H1 (cell line): ENCODE results near the gene SNX13. TPM values are rescaled to one million over a fixed set of nuclear protein-coding genes. Genes with fewer than 3 reads are reported as not detected.

Source experiments
- CTCF ChIA-PET: fragments of 300-600 bp; sonication (Branson Sonifier 250); formaldehyde crosslinking; loops from one replicate; lab custom pipeline; 2021; ENCODE audit not compliant: partially characterized antibody; lab: Charles Lee
- POLR2A ChIA-PET: fragments of 300-600 bp; sonication (Branson Sonifier 250); formaldehyde crosslinking; loops from one replicate; lab custom pipeline; 2021; ENCODE audit warnings: inconsistent platforms; ENCODE audit not compliant: partially characterized antibody; lab: Charles Lee
- DNase-seq, 2 experiments: peaks; one replicate each; pipeline versions ENCODE4 v3.0.0 to v3.0.0-alpha.2; 2010 to 2022; ENCODE audit warnings: low spot score in 2 of 2, low read depth in 1 of 2, mixed read lengths in 1 of 2
- FAIRE-seq: peaks from 2 replicates; lab custom pipeline; 2011; peaks lifted over from hg19 to GRCh38; lab: Jason Lieb, UNC
- H2AFZ ChIP-seq: 2 replicates; pipeline ENCODE4 v1.8.1; 2012; ENCODE audit warnings: low read length, inconsistent platforms
- H2AK5ac ChIP-seq: 2 replicates; pipeline ENCODE4 v1.6.1; 2013; ENCODE audit warnings: low read depth, low read length
- H2BK120ac ChIP-seq: replicated peaks from 2 replicates; pipeline ENCODE3; 2013; ENCODE audit warnings: low read depth, low read length, inconsistent platforms
- H2BK12ac ChIP-seq: 2 replicates; pipeline ENCODE4 v1.6.1; 2013; ENCODE audit warnings: low read depth, low read length
- H2BK15ac ChIP-seq: 2 replicates; pipeline ENCODE4 v1.6.1; 2013; ENCODE audit warnings: low read length
- H2BK20ac ChIP-seq: 2 replicates; pipeline ENCODE4 v1.6.1; 2013; ENCODE audit warnings: low read length
- H2BK5ac ChIP-seq: 2 replicates; pipeline ENCODE4 v1.6.1; 2013; ENCODE audit warnings: low read depth, low read length
- H3K14ac ChIP-seq: 2 replicates; pipeline ENCODE4 v1.6.1; 2013; ENCODE audit warnings: inconsistent platforms; ENCODE audit not compliant: insufficient read length
- H3K18ac ChIP-seq: 2 replicates; pipeline ENCODE4 v1.6.1; 2013; ENCODE audit warnings: low read length; ENCODE audit errors: extremely low read depth
- H3K23ac ChIP-seq: 2 replicates; pipeline ENCODE4 v1.6.1; 2013; ENCODE audit warnings: inconsistent platforms; ENCODE audit not compliant: insufficient read length
- H3K23me2 ChIP-seq: 2 replicates; pipeline ENCODE4 v1.6.1; 2013; ENCODE audit warnings: low read depth, low read length
- H3K27ac ChIP-seq: 2 replicates; pipeline ENCODE4 v1.6.1; 2011; ENCODE audit warnings: low read depth, low read length, inconsistent platforms
- H3K27me3 ChIP-seq, 4 experiments: replicated peaks in 1 of 4; 1 replicate in 1 of 4; 2 replicates in 3 of 4; pipeline versions ENCODE4 v1.6.1 to v1.8.1; 2011 to 2013; ENCODE audit warnings: low read length in 3 of 4, mild to moderate bottlenecking in 3 of 4, inconsistent platforms in 2 of 4, mixed read lengths in 2 of 4, moderate library complexity in 1 of 4; ENCODE audit not compliant: control insufficient read depth in 3 of 4, insufficient read depth in 3 of 4; ENCODE audit errors: extremely low read depth in 1 of 4
- H3K36me3 ChIP-seq, 4 experiments: 2 replicates each; pipeline versions ENCODE4 v1.6.1 to v1.8.1; 2011 to 2013; ENCODE audit warnings: mild to moderate bottlenecking in 4 of 4, low read length in 3 of 4, moderate library complexity in 2 of 4, control low read depth in 1 of 4, inconsistent platforms in 1 of 4; ENCODE audit not compliant: insufficient read depth in 4 of 4, control insufficient read depth in 2 of 4
- H3K4ac ChIP-seq: replicated peaks from 2 replicates; pipeline ENCODE3; 2013; ENCODE audit warnings: low read length, low read depth, mixed read lengths, inconsistent platforms; ENCODE audit not compliant: insufficient read length
- H3K4me1 ChIP-seq, 4 experiments: replicated peaks in 1 of 4; 1 replicate in 1 of 4; 2 replicates in 3 of 4; pipeline versions ENCODE4 v1.6.1 to v1.8.1; 2011 to 2013; ENCODE audit warnings: low read length in 3 of 4, inconsistent platforms in 2 of 4, mixed read lengths in 1 of 4; ENCODE audit not compliant: insufficient read depth in 4 of 4, control insufficient read depth in 3 of 4
- H3K4me2 ChIP-seq, 2 experiments: 2 replicates each; pipeline versions ENCODE4 v1.6.1 to v1.8.1; 2011 to 2013; ENCODE audit warnings: low read depth in 2 of 2, low read length in 2 of 2, control low read depth in 1 of 2, inconsistent platforms in 1 of 2, mild to moderate bottlenecking in 1 of 2; ENCODE audit not compliant: insufficient read depth in 1 of 2
- H3K4me3 ChIP-seq, 4 experiments: fragments of 200-600, 300-600 bp in 1 of 4; sonication (generic), shearing (Covaris generic), sonication (Bioruptor Twin) in 1 of 4; 2 replicates each; pipeline versions ENCODE4 v1.5.1 to v1.8.1; 2011 to 2016; ENCODE audit warnings: low read length in 4 of 4, low read depth in 3 of 4, control low read depth in 2 of 4, inconsistent platforms in 2 of 4, mild to moderate bottlenecking in 2 of 4, mixed read lengths in 1 of 4, moderate library complexity in 1 of 4; ENCODE audit not compliant: insufficient read depth in 2 of 4; ENCODE audit errors: extremely low read depth in 1 of 4
- H3K56ac ChIP-seq: replicated peaks from 2 replicates; pipeline ENCODE3; 2013; ENCODE audit warnings: low read depth, mild to moderate bottlenecking, mixed read lengths, low read length, inconsistent platforms; ENCODE audit not compliant: insufficient read length
- H3K79me1 ChIP-seq: 2 replicates; pipeline ENCODE4 v1.6.1; 2013; ENCODE audit warnings: low read depth, low read length, control low read depth
- H3K79me2 ChIP-seq, 2 experiments: 2 replicates each; pipeline versions ENCODE4 v1.6.1 to v1.8.1; 2012 to 2013; ENCODE audit warnings: low read length in 2 of 2, mild to moderate bottlenecking in 2 of 2, inconsistent platforms in 1 of 2; ENCODE audit not compliant: insufficient read depth in 2 of 2, control insufficient read depth in 1 of 2
- H3K9ac ChIP-seq, 4 experiments: replicated peaks in 1 of 4; 1 replicate in 1 of 4; 2 replicates in 3 of 4; pipeline versions ENCODE4 v1.6.1 to v1.8.1; 2011 to 2013; ENCODE audit warnings: low read depth in 3 of 4, low read length in 3 of 4, control low read depth in 2 of 4, mild to moderate bottlenecking in 2 of 4, moderate library complexity in 2 of 4, inconsistent platforms in 1 of 4; ENCODE audit errors: extremely low read depth in 1 of 4
- H3K9me3 ChIP-seq, 2 experiments: 2 replicates each; pipeline versions ENCODE4 v1.6.1 to v1.8.1; 2012 to 2013; ENCODE audit warnings: mild to moderate bottlenecking in 2 of 2, moderate library complexity in 2 of 2, control low read depth in 1 of 2, inconsistent platforms in 1 of 2, low read depth in 1 of 2, low read length in 1 of 2, mixed read lengths in 1 of 2; ENCODE audit not compliant: insufficient read depth in 2 of 2
- H4K20me1 ChIP-seq, 2 experiments: replicated peaks in 1 of 2; 2 replicates each; pipeline versions ENCODE3 to v1.8.1; 2011 to 2013; ENCODE audit warnings: inconsistent platforms in 2 of 2, low read length in 2 of 2, mild to moderate bottlenecking in 1 of 2; ENCODE audit not compliant: insufficient read depth in 2 of 2, control insufficient read depth in 1 of 2
- H4K5ac ChIP-seq: 2 replicates; pipeline ENCODE4 v1.6.1; 2013; ENCODE audit warnings: low read length, low read depth, mixed read lengths, inconsistent platforms; ENCODE audit not compliant: insufficient read length
- H4K8ac ChIP-seq: 2 replicates; pipeline ENCODE4 v1.8.0; 2013; ENCODE audit warnings: mild to moderate bottlenecking, moderate library complexity, low read length, inconsistent platforms; ENCODE audit not compliant: insufficient read depth; ENCODE audit errors: extremely low read depth
- H4K91ac ChIP-seq: replicated peaks from 2 replicates; pipeline ENCODE3; 2013; ENCODE audit warnings: low read length, mixed read lengths, inconsistent platforms; ENCODE audit not compliant: insufficient read length
- CHD1 ChIP-seq: IDR thresholded peaks from 2 replicates; pipeline ENCODE4 v1.6.1; 2012; ENCODE audit warnings: low read depth, low read length, improper control_type of control experiment
- CTBP2 ChIP-seq: IDR thresholded peaks from 2 replicates; pipeline ENCODE4 v1.7.0; 2011; ENCODE audit warnings: borderline replicate concordance, mild to moderate bottlenecking, moderate library complexity, mixed read lengths, low read length; ENCODE audit not compliant: insufficient read depth, insufficient read length
- CTCF ChIP-seq, 3 experiments: IDR thresholded peaks; 1 replicate in 2 of 3; 2 replicates in 1 of 3; pipeline versions ENCODE4 v1.5.1 to v1.6.1; 2011; ENCODE audit warnings: low read length in 3 of 3, mild to moderate bottlenecking in 3 of 3, inconsistent platforms in 2 of 3, low read depth in 1 of 3, moderate library complexity in 1 of 3; ENCODE audit not compliant: insufficient read depth in 1 of 3; ENCODE audit errors: control extremely low read depth in 1 of 3
- GABPA ChIP-seq: IDR thresholded peaks from 2 replicates; pipeline ENCODE4 v1.6.1; 2011; ENCODE audit warnings: mild to moderate bottlenecking, low read length, moderate library complexity, borderline replicate concordance; ENCODE audit not compliant: insufficient read depth
- HDAC6 ChIP-seq: IDR thresholded peaks from one replicate; pipeline ENCODE4 v1.7.1; 2012; ENCODE audit warnings: low read depth, mild to moderate bottlenecking, inconsistent platforms, low read length, moderate library complexity
- MAFK ChIP-seq: IDR thresholded peaks from 2 replicates; pipeline ENCODE4 v1.6.1; 2012; ENCODE audit warnings: low read depth, mild to moderate bottlenecking, improper control_type of control experiment, low read length
- NANOG ChIP-seq: IDR thresholded peaks from 2 replicates; pipeline ENCODE4 v1.6.1; 2011; ENCODE audit warnings: low read length, low read depth, mild to moderate bottlenecking, inconsistent platforms; ENCODE audit not compliant: insufficient read depth, poor library complexity, severe bottlenecking
- POLR2AphosphoS5 ChIP-seq: IDR thresholded peaks from 2 replicates; pipeline ENCODE4 v1.6.1; 2011; ENCODE audit warnings: low read depth, low read length
- TBP ChIP-seq: IDR thresholded peaks from 2 replicates; pipeline ENCODE4 v1.6.1; 2011; ENCODE audit warnings: low read depth, low read length, improper control_type of control experiment
- TCF12 ChIP-seq: IDR thresholded peaks from 2 replicates; pipeline ENCODE4 v1.6.1; 2011; ENCODE audit warnings: low read depth, mild to moderate bottlenecking, low read length
- WGBS, 2 experiments: shearing (Covaris generic) in 1 of 2; methylation state at CpG; one replicate each; pipeline versions ENCODE4 v1.1.6 to v1.1.7; 2013 to 2015; ENCODE audit warnings: low lambda C conversion rate in 2 of 2, mixed read lengths in 2 of 2, inconsistent platforms in 1 of 2, low coverage in 1 of 2, missing lambda C conversion rate in 1 of 2; ENCODE audit not compliant: insufficient replicate concordance in 2 of 2, insufficient coverage in 1 of 2, insufficient read length in 1 of 2; ENCODE audit errors: extremely low coverage in 1 of 2, missing lambda C conversion rate in 1 of 2; 5-methylcytosine and 5-hydroxymethylcytosine counted together
- polyA plus RNA-seq, 7 experiments: library from polyadenylated mRNA; depleted of rRNA in 3 of 7; stranded (reverse) in 5 of 7; unstranded in 2 of 7; fragments of >200 nt in 5 of 7; fragments of 200-250 nt in 2 of 7; gene quantifications; 1 replicate in 5 of 7; 2 replicates in 1 of 7; 4 replicates in 1 of 7; pipeline versions ENCODE4 v1.2.1 to v1.2.3, GENCODE V29; 2011 to 2013; ENCODE audit warnings: missing spikeins in 2 of 7, mixed read lengths in 2 of 7
- total RNA-seq: library from RNA; stranded (reverse); fragmentation: NEBNext Ultra II Directional; extraction: Animal tissue kit (Norgen Biotek cat#: 25700); gene quantifications from 2 replicates; pipeline ENCODE4 v1.2.1, GENCODE V29; 2021

The SNX13 gene
- total and polyA plus RNA-seq, 2 of the 8 experiments (the other 6 are each of a cell fraction or from before 2014, with no cell fraction given) = 5.5 to 27.4 TPM

GRCh38 chr7:17936321-17936720, 4.0 kb downstream of the SNX13 start:
- DNase-seq (no peak), FAIRE-seq (no peak)
- Histone ChIP-seq H3K18ac (no peak overlapping the region), H3K23me2 (peaks cover 8% of the 10 kb centered on the region), H2AFZ (no peak overlapping the region), H2BK12ac (no peak overlapping the region), H4K8ac (no peak overlapping the region), H2AK5ac (no peak overlapping the region), H3K4me2 (no peak overlapping the region), H3K27me3 (no peaks in the 10 kb centered on the region), H3K4me3 (no peak overlapping the region), H3K14ac (no peak overlapping the region), H3K9ac (no peak overlapping the region), H3K79me2 (peaks cover 2 to 86% of the 10 kb centered on the region in 2 experiments; a peak in 3 of 4 replicates), H4K5ac (no peak overlapping the region), H2BK120ac (no peak overlapping the region), H3K79me1 (peaks cover 5% of the 10 kb centered on the region; the same call in 1 of the 2 replicates), H4K20me1 (no peaks in the 10 kb centered on the region), H3K9me3 (no peaks in the 10 kb centered on the region), H3K36me3 (no peaks in the 10 kb centered on the region), H2BK5ac (no peak overlapping the region), H3K4me1 (peaks cover 0 to 2% (median 0%) of the 10 kb centered on the region in 4 experiments; a peak in 1 of 7 replicates), H3K56ac (no peak overlapping the region), H2BK20ac (no peak overlapping the region), H2BK15ac (no peak overlapping the region), H4K91ac (no peak overlapping the region), H3K4ac (no peak overlapping the region), H3K23ac (no peak overlapping the region), H3K27ac (no peak overlapping the region)
- WGBS, 2 experiments = 83% methylated on average over 1 of the region's 1 CpG; no CpG with 5 or more reads in 1 of the 2 experiments
- POLR2A ChIA-PET = no interaction called here
- CTCF ChIA-PET = interaction anchor here (0.6 kb wide), 1 partner anchor 12 kb away, joined by 3 read pairs; no protein-coding TSS in a partner anchor
- TF ChIP-seq CHD1 (no peak), MAFK (no peak), CTCF (IDR thresholded peaks at IDR 0.05; ENCODE audit: control extremely low read depth in 1 of 3, insufficient read depth in 1 of 3, low read depth in 1 of 3, low read length in 3 of 3) (no peak), CTBP2 (no peak), POLR2AphosphoS5 (no peak), NANOG (no peak), GABPA (no peak), HDAC6 (no peak), TBP (no peak), TCF12 (no peak)
